ENCODE data around the gene FIGNL1. TPM values are rescaled to one million over a fixed set of nuclear protein-coding genes. Genes with fewer than 3 reads are reported as not detected.
"Not testable (repeated sequence)": the region's sequence is repeated elsewhere in the genome, so short reads cannot be mapped to it uniquely, and the experiment has no call there.

The FIGNL1 gene
- total RNA-seq, 1 donor from 2014 or later, result 36.3 TPM

- intact Hi-C loops (cut with micrococcal nuclease), result no loop called here
Observed at GRCh38 chr7:50472427-50472826, 22.3 kb upstream of the FIGNL1 start.

DNA sequence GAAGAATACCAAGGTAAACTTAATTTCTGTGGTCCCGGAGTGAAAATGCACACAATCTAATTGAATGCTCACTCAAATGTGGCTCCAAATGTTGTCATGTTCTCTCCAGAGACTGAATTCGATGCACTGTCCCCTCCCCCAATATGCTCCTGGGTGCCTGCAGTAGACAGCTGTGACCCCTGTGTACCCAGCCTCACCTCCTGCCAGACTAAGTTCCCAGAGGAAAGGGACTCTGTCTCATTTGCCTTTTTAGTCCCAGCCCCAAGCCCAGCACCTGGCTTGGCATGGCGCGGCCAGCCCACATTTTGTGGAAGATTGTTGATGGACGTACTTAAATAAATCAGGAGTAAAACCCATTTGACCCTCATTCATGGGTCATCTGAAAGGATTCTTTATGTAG lies 21.8 kb upstream of the FIGNL1 start:
- intact Hi-C loops (cut with micrococcal nuclease), result no loop called here

- intact Hi-C loops (cut with micrococcal nuclease), result no loop called here
Observed at GRCh38 chr7:50470250-50471163, 20.4 kb upstream of the FIGNL1 start.

GRCh38 chr7:50469181-50469580 lies 19.0 kb upstream of the FIGNL1 start:
- intact Hi-C loops (cut with micrococcal nuclease), result loop anchor here (2.0 to 5.0 kb wide), 4 partner anchors 18 to 673 kb away; partner anchors contain the start of gene FIGNL1

DNA sequence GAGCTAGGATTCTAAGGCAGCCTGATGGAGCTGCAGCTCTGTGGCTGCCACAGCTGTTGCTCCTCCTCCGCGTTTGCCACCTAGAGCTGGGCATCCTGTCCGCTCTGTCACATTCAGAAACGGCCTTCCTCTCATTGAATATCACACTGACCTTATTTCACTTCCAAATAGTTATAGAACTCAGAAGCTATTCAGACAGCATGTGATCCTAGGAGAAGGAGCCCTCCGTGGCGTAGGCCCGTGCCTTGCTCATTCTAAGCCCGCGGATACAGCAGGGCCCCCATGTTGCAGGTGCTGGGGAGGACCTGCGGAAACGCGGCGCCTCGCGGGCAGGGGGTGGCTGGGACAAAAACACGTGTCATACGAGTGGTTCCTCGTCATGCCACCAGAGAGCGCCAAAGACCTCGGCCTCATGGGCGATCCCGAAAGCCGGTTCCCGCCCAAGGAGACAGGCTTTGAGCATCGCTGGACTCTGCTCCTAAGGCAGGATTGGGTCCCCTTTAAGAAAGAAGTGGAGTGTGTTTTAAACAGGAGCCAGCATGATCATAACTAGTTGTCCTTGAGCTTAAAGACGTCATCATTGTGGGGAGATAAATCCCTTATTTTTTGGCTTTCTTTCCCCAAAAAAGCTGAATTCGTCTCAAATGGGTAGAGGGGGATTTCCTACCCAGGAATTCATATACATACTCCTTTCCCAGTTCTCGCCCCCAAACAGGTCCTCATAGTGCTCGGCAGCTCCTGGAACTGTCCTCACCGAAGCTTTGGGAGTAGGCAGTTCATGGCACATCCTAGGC lies 17.9 kb upstream of the FIGNL1 start:
- intact Hi-C loops (cut with micrococcal nuclease), result loop anchor here (1.0 to 5.0 kb wide), 9 partner anchors 17 to 693 kb away; partner anchors contain the start of gene FIGNL1

DNA sequence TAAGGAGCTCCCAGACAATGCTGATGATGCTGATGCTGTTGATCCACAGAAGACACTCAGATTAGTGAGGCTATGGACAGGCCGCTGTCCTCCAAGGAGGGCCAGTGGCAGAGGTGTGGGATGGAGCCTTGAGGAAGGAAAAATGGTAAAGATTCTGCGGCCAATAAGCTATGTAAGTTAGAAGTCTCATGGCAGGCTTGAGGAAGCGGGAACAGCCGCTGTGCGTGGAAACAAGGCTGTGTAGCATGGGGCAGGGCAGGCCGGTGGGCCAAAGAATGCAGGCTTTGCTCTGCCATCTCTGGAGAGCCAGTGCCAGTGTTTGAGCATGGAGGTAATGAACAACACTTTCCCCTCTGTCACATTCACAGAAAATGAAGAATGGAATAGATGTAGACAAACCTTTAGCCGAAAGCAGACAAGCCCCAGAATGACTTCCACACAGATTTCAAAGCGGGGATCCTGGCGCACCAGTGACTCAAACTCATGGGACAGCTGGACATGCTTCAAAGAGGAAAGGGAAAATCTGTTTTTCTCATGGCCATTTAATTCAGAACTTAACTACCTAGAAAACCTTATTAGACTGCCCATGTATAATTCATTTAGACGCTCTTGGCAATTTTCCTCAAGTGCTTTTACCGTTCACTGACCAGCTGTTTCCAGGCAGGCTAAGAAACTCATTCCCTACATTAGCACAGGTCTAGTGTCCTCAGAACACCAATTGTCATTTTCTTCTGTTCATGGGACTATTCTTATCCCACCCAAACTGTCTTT lies 16.9 kb upstream of the FIGNL1 start:
- intact Hi-C loops (cut with micrococcal nuclease), result loop anchor here (5.0 kb wide), 2 partner anchors 125 to 675 kb away; no protein-coding TSS in a partner anchor

DNA sequence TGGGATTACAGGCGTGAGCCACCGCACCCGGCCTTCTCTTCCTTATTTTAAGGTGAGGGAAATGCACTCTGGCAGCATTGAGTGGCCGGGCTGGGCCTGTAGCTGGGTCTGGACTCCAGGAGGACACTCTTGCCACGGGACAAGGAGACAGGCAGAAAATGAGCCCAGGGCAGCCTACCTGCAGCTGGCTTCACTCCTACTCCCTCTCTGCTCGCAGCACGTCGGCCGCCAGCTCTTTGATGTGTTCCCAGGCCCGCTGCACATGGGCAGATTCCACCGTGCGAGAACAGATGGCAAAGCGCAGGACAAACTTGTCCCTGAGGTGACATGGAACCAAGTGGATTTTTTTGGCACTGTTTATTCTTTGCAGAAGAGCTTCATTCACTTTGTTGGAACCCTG lies 12.9 kb upstream of the FIGNL1 start:
- intact Hi-C loops (cut with micrococcal nuclease), result no loop called here

- intact Hi-C loops (cut with micrococcal nuclease), result no loop called here
Observed at GRCh38 chr7:50462361-50462760, 12.2 kb upstream of the FIGNL1 start.

DNA sequence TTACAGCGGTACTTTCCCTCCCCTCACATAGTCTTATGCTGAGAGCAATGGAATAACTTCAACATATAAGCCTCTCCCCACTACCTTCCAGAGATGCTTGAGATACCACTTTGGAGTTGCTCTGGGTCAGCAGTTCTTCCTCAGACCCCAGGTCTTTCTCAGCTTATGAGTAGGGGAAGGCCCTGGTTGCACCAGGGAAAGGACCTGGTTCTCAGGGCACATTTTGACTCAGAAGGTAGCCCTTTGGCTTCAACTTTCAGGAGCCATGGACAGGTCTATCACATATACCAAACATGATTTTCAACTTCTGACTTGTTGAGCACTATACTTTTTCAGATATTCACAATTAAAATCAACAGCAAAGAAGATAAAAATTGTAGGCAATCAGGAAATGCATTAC lies 11.5 kb upstream of the FIGNL1 start:
- intact Hi-C loops (cut with micrococcal nuclease), result no loop called here

DNA sequence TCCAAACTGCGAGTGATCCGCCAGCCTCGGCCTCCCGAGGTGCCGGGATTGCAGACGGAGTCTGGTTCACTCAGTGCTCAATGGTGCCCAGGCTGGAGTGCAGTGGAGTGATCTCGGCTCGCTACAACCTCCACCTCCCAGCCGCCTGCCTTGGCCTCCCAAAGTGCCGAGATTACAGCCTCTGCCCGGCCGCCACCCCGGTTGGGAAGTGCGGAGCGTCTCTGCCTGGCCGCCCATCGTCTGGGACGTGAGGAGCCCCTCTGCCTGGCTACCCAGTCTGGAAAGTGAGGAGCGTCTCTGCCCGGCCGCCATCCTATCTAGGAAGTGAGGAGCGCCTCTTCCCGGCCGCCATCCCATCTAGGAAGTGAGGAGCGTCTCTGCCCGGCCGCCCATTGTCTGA lies 9.0 kb upstream of the FIGNL1 start:
- intact Hi-C loops (cut with micrococcal nuclease), result not testable (repeated sequence)

GRCh38 chr7:50458651-50459050 lies 8.5 kb upstream of the FIGNL1 start:
- intact Hi-C loops (cut with micrococcal nuclease), result not testable (repeated sequence)

- intact Hi-C loops (cut with micrococcal nuclease), result no loop called here
Observed at GRCh38 chr7:50456371-50457123, 6.4 kb upstream of the FIGNL1 start.

- intact Hi-C loops (cut with micrococcal nuclease), result no loop called here
Observed at GRCh38 chr7:50455658-50456057, 5.5 kb upstream of the FIGNL1 start.

- intact Hi-C loops (cut with micrococcal nuclease), result loop anchor here (5.0 kb wide), 2 partner anchors 157 to 707 kb away; no protein-coding TSS in a partner anchor
Observed at GRCh38 chr7:50454968-50455367, 4.8 kb upstream of the FIGNL1 start.

- intact Hi-C loops (cut with micrococcal nuclease), result loop anchor here (2.0 to 5.0 kb wide), 5 partner anchors 18 to 712 kb away; partner anchors contain the start of gene IKZF1
Observed at GRCh38 chr7:50450590-50451032, 461 bp upstream of the FIGNL1 start.

GRCh38 chr7:50449501-50449880 lies 659 bp downstream of the FIGNL1 start:
- intact Hi-C loops (cut with micrococcal nuclease), result loop anchor here (5.0 kb wide), 1 partner anchor 213 kb away; no protein-coding TSS in a partner anchor

GRCh38 chr7:50448823-50449222 lies 1.3 kb downstream of the FIGNL1 start:
- intact Hi-C loops (cut with micrococcal nuclease), result loop anchor here (5.0 kb wide), 1 partner anchor 213 kb away; no protein-coding TSS in a partner anchor

- intact Hi-C loops (cut with micrococcal nuclease), result loop anchor here (5.0 kb wide), 1 partner anchor 216 kb away; no protein-coding TSS in a partner anchor
Observed at GRCh38 chr7:50446542-50446960, 3.6 kb downstream of the FIGNL1 start.

GRCh38 chr7:50436133-50436806 lies 13.9 kb downstream of the FIGNL1 start:
- intact Hi-C loops (cut with micrococcal nuclease), result no loop called here
